SK-N-SH treated with all-trans-retinoic acid at 6 μM for 48 hours (cell line): Measurements from ENCODE around the gene ADGB.

ENCODE experiments used
- ATAC-seq: fragments of 200-7000 bp; cut with Tn5 transposase; 3 replicates; pipeline ENCODE4 v1.9.1; 2020; ENCODE audit warnings: mild to moderate bottlenecking, moderate library complexity
- ARNTL ChIP-seq: fragments of 450-650 bp; formaldehyde crosslinking; IDR thresholded peaks from 2 replicates; pipeline ENCODE4 v1.5.0; 2020; ENCODE audit warnings: low read depth, mild to moderate bottlenecking, moderate library complexity, borderline replicate concordance
- BACH2 ChIP-seq: fragments of 250-450 bp; sonication (Bioruptor Pico); IDR thresholded peaks from 2 replicates; pipeline ENCODE4 v1.9.0; 2021; ENCODE audit warnings: mild to moderate bottlenecking, borderline replicate concordance
- CSDC2 ChIP-seq: fragments of 250-450 bp; sonication (Bioruptor Pico); IDR thresholded peaks from 2 replicates; pipeline ENCODE4 v1.5.0; 2020; ENCODE audit warnings: mild to moderate bottlenecking, moderate library complexity
- ESRRG ChIP-seq: fragments of 250-450 bp; sonication (Bioruptor Pico); IDR thresholded peaks from 2 replicates; pipeline ENCODE4 v1.6.1; 2021; ENCODE audit warnings: mild to moderate bottlenecking
- GLIS3 ChIP-seq: fragments of 250-450 bp; sonication (Bioruptor Pico); IDR thresholded peaks from 2 replicates; pipeline ENCODE4 v1.5.0; 2020; ENCODE audit warnings: mild to moderate bottlenecking, moderate library complexity
- ISL1 ChIP-seq: fragments of 250-450 bp; sonication (Bioruptor Pico); IDR thresholded peaks from 2 replicates; pipeline ENCODE4 v2.1.2; 2022; ENCODE audit warnings: mild to moderate bottlenecking, moderate library complexity
- OSR1 ChIP-seq: fragments of 250-450 bp; sonication (Bioruptor Pico); IDR thresholded peaks from 2 replicates; pipeline ENCODE4 v1.8.0; 2022; ENCODE audit warnings: moderate library complexity, mild to moderate bottlenecking, inconsistent platforms
- RARB ChIP-seq: fragments of 250-450 bp; sonication (Bioruptor Pico); IDR thresholded peaks from 2 replicates; pipeline ENCODE4 v1.8.0; 2021; ENCODE audit warnings: mild to moderate bottlenecking, moderate library complexity
- SNAI2 ChIP-seq: fragments of 250-450 bp; sonication (Bioruptor Pico); IDR thresholded peaks from 2 replicates; pipeline ENCODE4 v1.5.0; 2020; ENCODE audit warnings: mild to moderate bottlenecking, moderate library complexity
- TCF4 ChIP-seq: fragments of 250-450 bp; sonication (Bioruptor Pico); IDR thresholded peaks from 2 replicates; pipeline ENCODE4 v1.8.0; 2021; ENCODE audit warnings: mild to moderate bottlenecking, moderate library complexity, borderline replicate concordance
- ZC3H10 ChIP-seq: fragments of 250-450 bp; sonication (Bioruptor Pico); IDR thresholded peaks from 2 replicates; pipeline ENCODE4 v1.5.1; 2021; ENCODE audit warnings: mild to moderate bottlenecking, moderate library complexity
- ZFP3 ChIP-seq: fragments of 250-450 bp; sonication (Bioruptor Pico); IDR thresholded peaks from 2 replicates; pipeline ENCODE4 v1.5.0; 2020; ENCODE audit warnings: mild to moderate bottlenecking, moderate library complexity
- ZFP30 ChIP-seq: fragments of 450-650 bp; formaldehyde crosslinking; IDR thresholded peaks from 2 replicates; pipeline ENCODE4 v1.5.0; 2022; ENCODE audit warnings: mild to moderate bottlenecking, moderate library complexity
- ZNF565 ChIP-seq: fragments of 450-650 bp; formaldehyde crosslinking; conservative IDR thresholded peaks from 2 replicates; pipeline ENCODE4 v1.5.0; 2020; ENCODE audit warnings: low read depth, mild to moderate bottlenecking, moderate library complexity
- ZNF8 ChIP-seq: fragments of 450-650 bp; formaldehyde crosslinking; IDR thresholded peaks from 2 replicates; pipeline ENCODE4 v1.5.0; 2020; ENCODE audit warnings: mild to moderate bottlenecking, moderate library complexity
- TF ChIP-seq, protein P1 (sequence below): fragments of 250-450 bp; sonication (Bioruptor Pico); IDR thresholded peaks from 2 replicates; pipeline ENCODE4 v1.5.1; 2021; ENCODE audit warnings: mild to moderate bottlenecking, moderate library complexity
- TF ChIP-seq, protein P2 (sequence below): fragments of 250-450 bp; sonication (Bioruptor Pico); IDR thresholded peaks from 2 replicates; pipeline ENCODE4 v1.8.0; 2020; ENCODE audit warnings: mild to moderate bottlenecking, moderate library complexity, borderline replicate concordance
- TF ChIP-seq, protein P3 (sequence below): fragments of 250-450 bp; sonication (Bioruptor Pico); IDR thresholded peaks from 2 replicates; pipeline ENCODE4 v1.8.0; 2021; ENCODE audit warnings: low read depth, mild to moderate bottlenecking, moderate library complexity, borderline replicate concordance
- TF ChIP-seq, protein P4 (sequence below): fragments of 250-450 bp; sonication (Bioruptor Pico); IDR thresholded peaks from 2 replicates; pipeline ENCODE4 v1.5.1; 2020; ENCODE audit warnings: low read depth, mild to moderate bottlenecking, moderate library complexity
- TF ChIP-seq, protein P5 (sequence below): fragments of 250-450 bp; sonication (Bioruptor Pico); IDR thresholded peaks from 2 replicates; pipeline ENCODE4 v1.5.0; 2020; ENCODE audit warnings: mild to moderate bottlenecking, moderate library complexity

The ADGB gene

DNA sequence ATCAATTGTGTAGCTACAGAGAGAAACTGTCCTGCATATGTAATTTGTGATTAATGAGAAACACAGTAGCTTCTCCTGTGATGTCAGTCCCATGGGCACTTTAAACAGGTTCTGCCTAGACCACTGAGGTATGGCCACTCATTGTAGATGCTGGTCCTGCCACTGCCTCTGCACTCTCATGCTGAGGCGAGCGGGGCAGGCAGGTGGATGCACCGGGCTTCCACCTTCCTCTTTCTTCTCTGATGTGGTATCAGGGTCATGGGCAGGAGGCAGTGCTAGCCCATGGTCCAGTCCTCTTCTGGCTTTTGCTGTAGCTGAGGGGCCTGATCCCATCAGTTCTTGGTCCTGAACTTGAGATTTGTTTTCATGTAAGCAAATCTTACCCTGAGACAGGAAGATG is 58.7 kb downstream of the ADGB start:
- TF ChIP-seq RARB (CRISPR knock-in tag), result no peak
- no peak for TF ChIP-seq SNAI2 (CRISPR knock-in tag)
- TF ChIP-seq GLIS3 (CRISPR knock-in tag), result no peak
- no peak for TF ChIP-seq ZNF565 (CRISPR knock-in tag)
- TF ChIP-seq ARNTL (CRISPR knock-in tag), result no peak
- TF ChIP-seq ZNF8 (CRISPR knock-in tag), result no peak
- TF ChIP-seq, protein P1, sequence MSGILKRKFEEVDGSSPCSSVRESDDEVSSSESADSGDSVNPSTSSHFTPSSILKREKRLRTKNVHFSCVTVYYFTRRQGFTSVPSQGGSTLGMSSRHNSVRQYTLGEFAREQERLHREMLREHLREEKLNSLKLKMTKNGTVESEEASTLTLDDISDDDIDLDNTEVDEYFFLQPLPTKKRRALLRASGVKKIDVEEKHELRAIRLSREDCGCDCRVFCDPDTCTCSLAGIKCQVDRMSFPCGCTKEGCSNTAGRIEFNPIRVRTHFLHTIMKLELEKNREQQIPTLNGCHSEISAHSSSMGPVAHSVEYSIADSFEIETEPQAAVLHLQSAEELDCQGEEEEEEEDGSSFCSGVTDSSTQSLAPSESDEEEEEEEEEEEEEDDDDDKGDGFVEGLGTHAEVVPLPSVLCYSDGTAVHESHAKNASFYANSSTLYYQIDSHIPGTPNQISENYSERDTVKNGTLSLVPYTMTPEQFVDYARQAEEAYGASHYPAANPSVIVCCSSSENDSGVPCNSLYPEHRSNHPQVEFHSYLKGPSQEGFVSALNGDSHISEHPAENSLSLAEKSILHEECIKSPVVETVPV, result no peak
- TF ChIP-seq, protein P2, sequence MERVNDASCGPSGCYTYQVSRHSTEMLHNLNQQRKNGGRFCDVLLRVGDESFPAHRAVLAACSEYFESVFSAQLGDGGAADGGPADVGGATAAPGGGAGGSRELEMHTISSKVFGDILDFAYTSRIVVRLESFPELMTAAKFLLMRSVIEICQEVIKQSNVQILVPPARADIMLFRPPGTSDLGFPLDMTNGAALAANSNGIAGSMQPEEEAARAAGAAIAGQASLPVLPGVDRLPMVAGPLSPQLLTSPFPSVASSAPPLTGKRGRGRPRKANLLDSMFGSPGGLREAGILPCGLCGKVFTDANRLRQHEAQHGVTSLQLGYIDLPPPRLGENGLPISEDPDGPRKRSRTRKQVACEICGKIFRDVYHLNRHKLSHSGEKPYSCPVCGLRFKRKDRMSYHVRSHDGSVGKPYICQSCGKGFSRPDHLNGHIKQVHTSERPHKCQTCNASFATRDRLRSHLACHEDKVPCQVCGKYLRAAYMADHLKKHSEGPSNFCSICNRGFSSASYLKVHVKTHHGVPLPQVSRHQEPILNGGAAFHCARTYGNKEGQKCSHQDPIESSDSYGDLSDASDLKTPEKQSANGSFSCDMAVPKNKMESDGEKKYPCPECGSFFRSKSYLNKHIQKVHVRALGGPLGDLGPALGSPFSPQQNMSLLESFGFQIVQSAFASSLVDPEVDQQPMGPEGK (CRISPR knock-in tag), result no peak
- TF ChIP-seq OSR1 (CRISPR knock-in tag), result no peak
- TF ChIP-seq BACH2 (CRISPR knock-in tag), result no peak
- TF ChIP-seq ZFP3 (CRISPR knock-in tag), result no peak
- TF ChIP-seq ESRRG (CRISPR knock-in tag), result no peak
- TF ChIP-seq, protein P3, sequence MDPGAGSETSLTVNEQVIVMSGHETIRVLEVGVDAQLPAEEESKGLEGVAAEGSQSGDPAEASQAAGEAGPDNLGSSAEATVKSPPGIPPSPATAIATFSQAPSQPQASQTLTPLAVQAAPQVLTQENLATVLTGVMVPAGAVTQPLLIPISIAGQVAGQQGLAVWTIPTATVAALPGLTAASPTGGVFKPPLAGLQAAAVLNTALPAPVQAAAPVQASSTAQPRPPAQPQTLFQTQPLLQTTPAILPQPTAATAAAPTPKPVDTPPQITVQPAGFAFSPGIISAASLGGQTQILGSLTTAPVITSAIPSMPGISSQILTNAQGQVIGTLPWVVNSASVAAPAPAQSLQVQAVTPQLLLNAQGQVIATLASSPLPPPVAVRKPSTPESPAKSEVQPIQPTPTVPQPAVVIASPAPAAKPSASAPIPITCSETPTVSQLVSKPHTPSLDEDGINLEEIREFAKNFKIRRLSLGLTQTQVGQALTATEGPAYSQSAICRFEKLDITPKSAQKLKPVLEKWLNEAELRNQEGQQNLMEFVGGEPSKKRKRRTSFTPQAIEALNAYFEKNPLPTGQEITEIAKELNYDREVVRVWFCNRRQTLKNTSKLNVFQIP (CRISPR knock-in tag), result no peak
- no peak for TF ChIP-seq ZC3H10 (CRISPR knock-in tag)
- TF ChIP-seq, all 23 proteins: peak for 0
- ATAC-seq, result no peak

DNA sequence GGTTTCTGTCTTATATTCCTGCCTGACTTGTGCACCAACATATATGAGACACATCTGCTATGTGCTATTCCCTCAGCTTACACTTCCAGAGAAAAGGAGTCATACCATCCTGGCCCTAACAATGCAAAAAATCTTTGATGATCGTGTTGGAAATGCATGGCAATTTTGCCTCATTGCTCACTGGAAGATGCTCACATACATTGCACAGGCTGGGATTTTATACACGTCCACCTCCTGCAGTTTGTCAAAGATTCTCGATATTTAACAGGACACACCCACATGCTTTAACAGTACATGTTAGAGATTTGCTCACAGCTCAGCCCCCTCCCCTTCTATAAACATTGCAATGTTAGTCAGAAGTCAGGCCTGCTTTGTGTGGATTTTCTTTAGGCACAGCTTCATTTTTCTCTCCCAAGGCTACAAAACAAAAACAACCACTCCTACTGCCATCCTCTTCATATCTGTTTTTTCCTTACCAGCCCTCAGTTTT is 66.1 kb downstream of the ADGB start:
- ATAC-seq, result no peak
- TF ChIP-seq, protein P4, sequence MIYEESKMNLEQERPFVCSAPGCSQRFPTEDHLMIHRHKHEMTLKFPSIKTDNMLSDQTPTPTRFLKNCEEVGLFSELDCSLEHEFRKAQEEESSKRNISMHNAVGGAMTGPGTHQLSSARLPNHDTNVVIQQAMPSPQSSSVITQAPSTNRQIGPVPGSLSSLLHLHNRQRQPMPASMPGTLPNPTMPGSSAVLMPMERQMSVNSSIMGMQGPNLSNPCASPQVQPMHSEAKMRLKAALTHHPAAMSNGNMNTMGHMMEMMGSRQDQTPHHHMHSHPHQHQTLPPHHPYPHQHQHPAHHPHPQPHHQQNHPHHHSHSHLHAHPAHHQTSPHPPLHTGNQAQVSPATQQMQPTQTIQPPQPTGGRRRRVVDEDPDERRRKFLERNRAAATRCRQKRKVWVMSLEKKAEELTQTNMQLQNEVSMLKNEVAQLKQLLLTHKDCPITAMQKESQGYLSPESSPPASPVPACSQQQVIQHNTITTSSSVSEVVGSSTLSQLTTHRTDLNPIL, result no peak
- TF ChIP-seq ARNTL (CRISPR knock-in tag), result no peak

DNA sequence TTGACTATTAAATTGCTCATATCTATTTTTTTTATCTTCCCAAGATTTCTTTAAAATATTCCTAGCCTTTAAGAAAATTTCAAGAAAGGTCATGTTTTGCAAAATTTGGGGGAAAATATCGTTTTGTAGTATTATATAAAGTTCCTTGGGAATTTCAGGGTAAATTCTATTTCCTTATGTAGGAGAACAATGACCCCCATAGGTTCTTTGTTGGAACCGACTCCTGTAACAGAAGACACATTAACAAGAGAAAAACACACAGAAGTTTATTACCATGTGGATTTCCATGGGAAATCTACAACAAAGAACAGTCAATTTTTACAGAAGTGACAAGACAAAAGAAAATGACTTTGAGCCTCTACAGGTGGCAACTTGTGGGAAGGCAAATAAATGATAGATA is 68.1 kb downstream of the ADGB start:
- TF ChIP-seq ISL1 (CRISPR knock-in tag), result no peak
- TF ChIP-seq RARB (CRISPR knock-in tag), result no peak
- TF ChIP-seq, protein P5, sequence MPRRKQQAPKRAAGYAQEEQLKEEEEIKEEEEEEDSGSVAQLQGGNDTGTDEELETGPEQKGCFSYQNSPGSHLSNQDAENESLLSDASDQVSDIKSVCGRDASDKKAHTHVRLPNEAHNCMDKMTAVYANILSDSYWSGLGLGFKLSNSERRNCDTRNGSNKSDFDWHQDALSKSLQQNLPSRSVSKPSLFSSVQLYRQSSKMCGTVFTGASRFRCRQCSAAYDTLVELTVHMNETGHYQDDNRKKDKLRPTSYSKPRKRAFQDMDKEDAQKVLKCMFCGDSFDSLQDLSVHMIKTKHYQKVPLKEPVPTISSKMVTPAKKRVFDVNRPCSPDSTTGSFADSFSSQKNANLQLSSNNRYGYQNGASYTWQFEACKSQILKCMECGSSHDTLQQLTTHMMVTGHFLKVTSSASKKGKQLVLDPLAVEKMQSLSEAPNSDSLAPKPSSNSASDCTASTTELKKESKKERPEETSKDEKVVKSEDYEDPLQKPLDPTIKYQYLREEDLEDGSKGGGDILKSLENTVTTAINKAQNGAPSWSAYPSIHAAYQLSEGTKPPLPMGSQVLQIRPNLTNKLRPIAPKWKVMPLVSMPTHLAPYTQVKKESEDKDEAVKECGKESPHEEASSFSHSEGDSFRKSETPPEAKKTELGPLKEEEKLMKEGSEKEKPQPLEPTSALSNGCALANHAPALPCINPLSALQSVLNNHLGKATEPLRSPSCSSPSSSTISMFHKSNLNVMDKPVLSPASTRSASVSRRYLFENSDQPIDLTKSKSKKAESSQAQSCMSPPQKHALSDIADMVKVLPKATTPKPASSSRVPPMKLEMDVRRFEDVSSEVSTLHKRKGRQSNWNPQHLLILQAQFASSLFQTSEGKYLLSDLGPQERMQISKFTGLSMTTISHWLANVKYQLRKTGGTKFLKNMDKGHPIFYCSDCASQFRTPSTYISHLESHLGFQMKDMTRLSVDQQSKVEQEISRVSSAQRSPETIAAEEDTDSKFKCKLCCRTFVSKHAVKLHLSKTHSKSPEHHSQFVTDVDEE (CRISPR knock-in tag), result no peak
- TF ChIP-seq TCF4, result no peak
- TF ChIP-seq, protein P2 (CRISPR knock-in tag), result no peak
- no peak for TF ChIP-seq ARNTL (CRISPR knock-in tag)
- no peak for TF ChIP-seq ZNF565 (CRISPR knock-in tag)
- no peak for TF ChIP-seq OSR1 (CRISPR knock-in tag)
- TF ChIP-seq, protein P1, result no peak
- TF ChIP-seq, protein P4, result no peak
- no peak for TF ChIP-seq BACH2 (CRISPR knock-in tag)
- no peak for TF ChIP-seq ZFP30
- TF ChIP-seq CSDC2 (CRISPR knock-in tag), result no peak
- no peak for TF ChIP-seq SNAI2 (CRISPR knock-in tag)
- no peak for TF ChIP-seq ZFP3 (CRISPR knock-in tag)
- TF ChIP-seq, all 23 proteins: peak for 0

More for the DNA sequence above, 68.1 kb downstream of the ADGB start:
- ATAC-seq, result no peak
